ENCODE results near the gene LRRK1.

The LRRK1 gene

GRCh38 chr15:100895721-100896120, 23.4 kb upstream of the LRRK1 start:
- Histone ChIP-seq H3K36me3 (ENCODE audit: control insufficient read depth, low read length) (no peaks in the 10 kb centered on the region), H3K27me3 (ENCODE audit: control insufficient read depth, low read length) (peaks cover 16% of the 10 kb centered on the region), H3F3A (ENCODE audit: control insufficient read depth, insufficient read depth) (no peaks in the 10 kb centered on the region; the same call in 1 of the 2 replicates), H3K4me1 (ENCODE audit: control insufficient read depth, low read length) (peaks cover 6% of the 10 kb centered on the region; the same call in 1 of the 2 replicates), H3K79me2 (ENCODE audit: control insufficient read depth, low read length) (no peaks in the 10 kb centered on the region), H3K9me3 (ENCODE audit: control insufficient read depth, insufficient read depth, low read length) (no peaks in the 10 kb centered on the region), H3K27ac (ENCODE audit: low read depth, low read length) (no peak overlapping the region), H4K20me1 (ENCODE audit: control insufficient read depth, insufficient read depth, low read depth, low read length) (no peaks in the 10 kb centered on the region), H3K4me2 (ENCODE audit: low read length) (no peak overlapping the region), H3K4me3 (ENCODE audit: low read length) (no peak overlapping the region), H3K9me2 (replicated peaks; ENCODE audit: control insufficient read depth, low read length) (no peaks in the 10 kb centered on the region)
- TF ChIP-seq CTCF (IDR thresholded peaks at IDR 0.05; ENCODE audit: low read depth, low read length, poor library complexity, severe bottlenecking) (no peak), EZH2phosphoT487 (IDR thresholded peaks at IDR 0.05; ENCODE audit: borderline replicate concordance, low read length) (no peak)

- H3K27me3 ChIP-seq (ENCODE audit: control insufficient read depth, low read length) = peaks cover 7% of the 10 kb centered on the region; the same call in 1 of the 2 replicates
- peaks cover 6% of the 10 kb centered on the region; the same call in 1 of the 2 replicates for H3K4me1 ChIP-seq (ENCODE audit: control insufficient read depth, low read length)
- H3K27ac ChIP-seq (ENCODE audit: low read depth, low read length) = no peak overlapping the region
- no peaks in the 10 kb centered on the region; the same call in 1 of the 2 replicates for H3F3A ChIP-seq (ENCODE audit: control insufficient read depth, insufficient read depth)
- H3K36me3 ChIP-seq (ENCODE audit: control insufficient read depth, low read length) = no peaks in the 10 kb centered on the region
- H3K4me2 ChIP-seq (ENCODE audit: low read length) = no peak overlapping the region
- H3K9me3 ChIP-seq (ENCODE audit: control insufficient read depth, insufficient read depth, low read length) = no peaks in the 10 kb centered on the region
- H3K9me2 ChIP-seq (replicated peaks; ENCODE audit: control insufficient read depth, low read length) = no peaks in the 10 kb centered on the region
- no peak overlapping the region for H3K4me3 ChIP-seq (ENCODE audit: low read length)
- H4K20me1 ChIP-seq (ENCODE audit: control insufficient read depth, insufficient read depth, low read depth, low read length) = no peaks in the 10 kb centered on the region
- TF ChIP-seq CTCF (IDR thresholded peaks at IDR 0.05; ENCODE audit: low read depth, low read length, poor library complexity, severe bottlenecking) (no peak), EZH2phosphoT487 (IDR thresholded peaks at IDR 0.05; ENCODE audit: borderline replicate concordance, low read length) (no peak)
- H3K79me2 ChIP-seq (ENCODE audit: control insufficient read depth, low read length) = no peaks in the 10 kb centered on the region
These were observed 21.7 kb upstream of the LRRK1 start for GRCh38 chr15:100897221-100898151.

- Histone ChIP-seq H3F3A (ENCODE audit: control insufficient read depth, insufficient read depth) (no peaks in the 10 kb centered on the region; the same call in 1 of the 2 replicates), H3K4me1 (ENCODE audit: control insufficient read depth, low read length) (peaks cover 6% of the 10 kb centered on the region; the same call in 1 of the 2 replicates), H3K9me3 (ENCODE audit: control insufficient read depth, insufficient read depth, low read length) (no peaks in the 10 kb centered on the region), H3K79me2 (ENCODE audit: control insufficient read depth, low read length) (no peaks in the 10 kb centered on the region), H3K36me3 (ENCODE audit: control insufficient read depth, low read length) (no peaks in the 10 kb centered on the region), H4K20me1 (ENCODE audit: control insufficient read depth, insufficient read depth, low read depth, low read length) (no peaks in the 10 kb centered on the region), H3K27ac (ENCODE audit: low read depth, low read length) (no peak overlapping the region), H3K4me2 (ENCODE audit: low read length) (no peak overlapping the region), H3K4me3 (ENCODE audit: low read length) (no peak overlapping the region), H3K9me2 (replicated peaks; ENCODE audit: control insufficient read depth, low read length) (no peaks in the 10 kb centered on the region), H3K27me3 (ENCODE audit: control insufficient read depth, low read length) (peaks cover 7% of the 10 kb centered on the region; the same call in 1 of the 2 replicates)
- TF ChIP-seq CTCF (IDR thresholded peaks at IDR 0.05; ENCODE audit: low read depth, low read length, poor library complexity, severe bottlenecking) (no peak), EZH2phosphoT487 (IDR thresholded peaks at IDR 0.05; ENCODE audit: borderline replicate concordance, low read length) (no peak)
These were observed 21.0 kb upstream of the LRRK1 start for GRCh38 chr15:100898152-100898490.

Data from DOHH2 (cell line).